Stimulated activated CD8-positive, alpha-beta memory T cell treated with anti-CD3 and anti-CD28 coated beads, Interleukin-2, amount 100 ng/mL, for 1 hour (primary cell): ENCODE measurements around the gene SACS.

Source experiments
- DNase-seq, 2 donors: peaks; one replicate each; pipeline ENCODE4 v3.0.0-alpha.2; 2020; ENCODE audit warnings: low read depth in 2 of 2

The SACS gene

GRCh38 chr13:23367907-23368306 lies 65.6 kb downstream of the SACS start:
- DNase-seq = no peak

- DNase-seq = no peak
Observed at GRCh38 chr13:23365652-23366051, 67.8 kb downstream of the SACS start.

- no peak for DNase-seq
Observed at GRCh38 chr13:23359882-23360281, 73.6 kb downstream of the SACS start.

- DNase-seq = no peak
Observed at GRCh38 chr13:23357349-23357748, 76.2 kb downstream of the SACS start.

GRCh38 chr13:23356368-23356767 lies 77.1 kb downstream of the SACS start:
- DNase-seq = no peak

- no peak for DNase-seq
Observed at GRCh38 chr13:23354520-23354919, 79.0 kb downstream of the SACS start.

GRCh38 chr13:23352161-23352560 lies 81.3 kb downstream of the SACS start:
- DNase-seq = no peak

GRCh38 chr13:23350009-23350408 lies 83.5 kb downstream of the SACS start:
- DNase-seq = no peak

GRCh38 chr13:23349161-23349897 lies 84.2 kb downstream of the SACS start:
- DNase-seq = no peak

- DNase-seq = no peak
Observed at GRCh38 chr13:23348262-23349127, 85.0 kb downstream of the SACS start.

- no peak for DNase-seq
Observed at GRCh38 chr13:23347601-23348000, 85.9 kb downstream of the SACS start.

GRCh38 chr13:23344931-23345595 lies 88.4 kb downstream of the SACS start:
- no peak for DNase-seq

GRCh38 chr13:23339225-23339624 lies 94.3 kb downstream of the SACS start:
- no peak for DNase-seq

GRCh38 chr13:23330356-23330755 lies 103.1 kb downstream of the SACS start:
- no peak for DNase-seq

- no peak for DNase-seq
Observed at GRCh38 chr13:23325191-23325590, 108.3 kb downstream of the SACS start.

GRCh38 chr13:23323946-23324709 lies 109.4 kb downstream of the SACS start:
- no peak for DNase-seq

GRCh38 chr13:23322353-23323336 lies 110.9 kb downstream of the SACS start:
- no peak for DNase-seq

- no peak for DNase-seq
Observed at GRCh38 chr13:23321535-23322241, 111.8 kb downstream of the SACS start.

- no peak for DNase-seq
Observed at GRCh38 chr13:23320926-23321534, 112.5 kb downstream of the SACS start.

- no peak for DNase-seq
Observed at GRCh38 chr13:23319883-23320224, 113.6 kb downstream of the SACS start.
